A673 (cell line): ENCODE results near the gene CDC42BPA. TPM values are rescaled to one million over a fixed set of nuclear protein-coding genes. Genes with fewer than 3 reads are reported as not detected.

Source experiments
- BruUV-seq: library from RNA; stranded (reverse); fragments of 400-500 nt; replicated peaks from 2 replicates; lab custom pipeline; 2021; lab: Mats Ljungman, UMichigan
- CTCF ChIA-PET: fragments of 300-600 bp; sonication (Branson Sonifier 250); formaldehyde crosslinking; loops from one replicate; lab custom pipeline; 2022; ENCODE audit warnings: antibody characterized with exemption; lab: Charles Lee
- POLR2A ChIA-PET: fragments of 300-600 bp; sonication (Branson Sonifier 250); formaldehyde crosslinking; loops from one replicate; lab custom pipeline; 2022; ENCODE audit warnings: antibody characterized with exemption; ENCODE audit not compliant: low non-redundant PET; lab: Charles Lee
- DNase-seq: peaks from one replicate; pipeline ENCODE4 v3.0.0-alpha.2; 2015; ENCODE audit warnings: low spot score
- H3K27ac ChIP-seq: fragments of 200-600 bp; sonication (generic); 2 replicates; pipeline ENCODE4 v1.5.1; 2016; ENCODE audit warnings: mixed run types, low read depth, mild to moderate bottlenecking, mixed read lengths, antibody characterized with exemption, low read length; ENCODE audit not compliant: poor library complexity, severe bottlenecking
- H3K27me3 ChIP-seq: fragments of 200-600 bp; sonication (generic); replicated peaks from 2 replicates; pipeline ENCODE4 v1.6.1; 2017; ENCODE audit warnings: mixed run types, low read depth, mild to moderate bottlenecking, mixed read lengths, antibody characterized with exemption, low read length; ENCODE audit not compliant: insufficient read depth, poor library complexity
- H3K36me3 ChIP-seq: fragments of 200-600 bp; sonication (generic); 2 replicates; pipeline ENCODE4 v1.6.1; 2016; ENCODE audit warnings: mixed run types, mild to moderate bottlenecking, mixed read lengths, antibody characterized with exemption, low read length; ENCODE audit not compliant: insufficient read depth, poor library complexity, severe bottlenecking
- H3K4me1 ChIP-seq: fragments of 200-600 bp; sonication (generic); 2 replicates; pipeline ENCODE4 v1.6.1; 2017; ENCODE audit warnings: mixed run types, mild to moderate bottlenecking, mixed read lengths, antibody characterized with exemption, low read length; ENCODE audit not compliant: insufficient read depth, poor library complexity, severe bottlenecking
- H3K4me3 ChIP-seq: fragments of 200-600 bp; sonication (generic); 2 replicates; pipeline ENCODE4 v1.5.1; 2016; ENCODE audit warnings: low read depth, mixed run types, mild to moderate bottlenecking, mixed read lengths, low read length; ENCODE audit not compliant: poor library complexity, severe bottlenecking
- H3K9me3 ChIP-seq: fragments of 200-600 bp; sonication (generic); 2 replicates; pipeline ENCODE4 v1.6.1; 2016; ENCODE audit warnings: mixed run types, low read depth, mild to moderate bottlenecking, mixed read lengths, antibody characterized with exemption, low read length; ENCODE audit not compliant: poor library complexity, severe bottlenecking
- CTCF ChIP-seq: fragments of 300-800, 200-600 bp; sonication (generic); conservative IDR thresholded peaks from 2 replicates; pipeline ENCODE4 v1.5.1; 2017; ENCODE audit warnings: low read depth, mild to moderate bottlenecking, antibody characterized with exemption, low read length, moderate library complexity, mixed read lengths
- EZH2 ChIP-seq: fragments of 200-600 bp; sonication (generic); IDR thresholded peaks from 2 replicates; pipeline ENCODE4 v1.6.1; 2017; ENCODE audit warnings: borderline replicate concordance, low read depth, mild to moderate bottlenecking, mixed read lengths, antibody characterized with exemption, low read length; ENCODE audit not compliant: poor library complexity, severe bottlenecking
- intact Hi-C: fragments of 100-400 bp; cut with micrococcal nuclease; formaldehyde crosslinking; loops from one replicate; pipeline ENCODE4 v1.10.0; 2022; ENCODE audit not compliant: unreplicated experiment
- total RNA-seq: library from RNA; stranded (reverse); gene quantifications from 2 replicates; pipeline ENCODE4 v1.2.3, GENCODE V29; 2021

The CDC42BPA gene
- total RNA-seq, 1 experiment from 2014 or later, result 21.7 TPM

- POLR2A ChIA-PET, result no interaction called here
- Histone ChIP-seq H3K4me1 (peaks cover 18% of the 10 kb centered on the region), H3K36me3 (no peaks in the 10 kb centered on the region), H3K27ac (no peak overlapping the region), H3K27me3 (no peaks in the 10 kb centered on the region), H3K9me3 (no peaks in the 10 kb centered on the region), H3K4me3 (no peak overlapping the region)
- no peak for DNase-seq
- CTCF ChIA-PET, result no interaction called here
- intact Hi-C loops, result loop anchor here (5.0 kb wide), 1 partner anchor 47 kb away; no protein-coding TSS in a partner anchor
- TF ChIP-seq EZH2, result no peak
- TF ChIP-seq CTCF, result no peak
- no TSS peak for BruUV-seq
Measured at GRCh38 chr1:227299688-227300087, 18.6 kb downstream of the CDC42BPA start.

DNA sequence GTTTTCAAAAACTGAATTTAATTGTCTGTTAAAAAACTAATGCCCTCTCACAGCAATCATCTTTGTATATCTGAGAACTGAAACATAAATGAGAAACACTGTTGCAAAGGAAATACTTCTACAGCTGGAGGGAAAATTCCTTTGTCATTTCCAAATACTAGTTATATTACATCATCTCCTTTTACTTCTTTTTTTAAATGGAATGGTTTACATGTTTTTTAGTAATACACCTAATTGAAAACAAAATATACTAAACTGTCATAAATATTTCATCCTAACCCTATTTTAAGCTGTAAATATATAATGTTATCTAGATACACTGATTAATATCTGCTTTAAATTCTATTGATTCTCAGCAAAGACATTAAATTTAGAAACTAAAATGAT lies 19.1 kb downstream of the CDC42BPA start:
- intact Hi-C loops, result no loop called here
- H3K27me3 ChIP-seq, result no peaks in the 10 kb centered on the region
- H3K4me3 ChIP-seq, result peak overlapping the region; percentile 15
- no peak for DNase-seq
- H3K27ac ChIP-seq, result peak overlapping the region; percentile 63
- no peaks in the 10 kb centered on the region for H3K9me3 ChIP-seq
- ChIA-PET CTCF (no interaction called here), POLR2A (no interaction called here)
- peaks cover 18% of the 10 kb centered on the region for H3K4me1 ChIP-seq
- BruUV-seq, result no TSS peak
- no peak for TF ChIP-seq CTCF
- no peak for TF ChIP-seq EZH2
- no peaks in the 10 kb centered on the region for H3K36me3 ChIP-seq

GRCh38 chr1:227298512-227299240 lies 19.6 kb downstream of the CDC42BPA start:
- ChIA-PET CTCF (no interaction called here), POLR2A (no interaction called here)
- Histone ChIP-seq H3K4me3 (peak overlapping the region; percentile 15), H3K9me3 (no peaks in the 10 kb centered on the region), H3K4me1 (peaks cover 18% of the 10 kb centered on the region), H3K36me3 (no peaks in the 10 kb centered on the region), H3K27ac (peak overlapping the region; percentile 63), H3K27me3 (no peaks in the 10 kb centered on the region)
- no peak for DNase-seq
- TF ChIP-seq EZH2, result no peak
- no peak for TF ChIP-seq CTCF
- intact Hi-C loops, result no loop called here
- BruUV-seq, result no TSS peak
